Renal cortical epithelial cell (primary cell): Measurements from ENCODE around the gene APH1A. TPM values are rescaled to one million over a fixed set of nuclear protein-coding genes. Genes with fewer than 3 reads are reported as not detected.
"Not testable (repeated sequence)": the region's sequence is repeated elsewhere in the genome, so short reads cannot be mapped to it uniquely, and the experiment has no call there.

Experiments used
- DNase-seq: peaks from one replicate; pipeline ENCODE4 v3.0.0-alpha.2; 2011; ENCODE audit warnings: low read depth
- total RNA-seq: library from RNA; depleted of rRNA; stranded (reverse); fragments of >200 nt; gene quantifications from 2 replicates; pipeline ENCODE4 v1.2.3, GENCODE V29; 2014

The APH1A gene
- total RNA-seq, 1 donor from 2014 or later: 70.0 TPM

DNA sequence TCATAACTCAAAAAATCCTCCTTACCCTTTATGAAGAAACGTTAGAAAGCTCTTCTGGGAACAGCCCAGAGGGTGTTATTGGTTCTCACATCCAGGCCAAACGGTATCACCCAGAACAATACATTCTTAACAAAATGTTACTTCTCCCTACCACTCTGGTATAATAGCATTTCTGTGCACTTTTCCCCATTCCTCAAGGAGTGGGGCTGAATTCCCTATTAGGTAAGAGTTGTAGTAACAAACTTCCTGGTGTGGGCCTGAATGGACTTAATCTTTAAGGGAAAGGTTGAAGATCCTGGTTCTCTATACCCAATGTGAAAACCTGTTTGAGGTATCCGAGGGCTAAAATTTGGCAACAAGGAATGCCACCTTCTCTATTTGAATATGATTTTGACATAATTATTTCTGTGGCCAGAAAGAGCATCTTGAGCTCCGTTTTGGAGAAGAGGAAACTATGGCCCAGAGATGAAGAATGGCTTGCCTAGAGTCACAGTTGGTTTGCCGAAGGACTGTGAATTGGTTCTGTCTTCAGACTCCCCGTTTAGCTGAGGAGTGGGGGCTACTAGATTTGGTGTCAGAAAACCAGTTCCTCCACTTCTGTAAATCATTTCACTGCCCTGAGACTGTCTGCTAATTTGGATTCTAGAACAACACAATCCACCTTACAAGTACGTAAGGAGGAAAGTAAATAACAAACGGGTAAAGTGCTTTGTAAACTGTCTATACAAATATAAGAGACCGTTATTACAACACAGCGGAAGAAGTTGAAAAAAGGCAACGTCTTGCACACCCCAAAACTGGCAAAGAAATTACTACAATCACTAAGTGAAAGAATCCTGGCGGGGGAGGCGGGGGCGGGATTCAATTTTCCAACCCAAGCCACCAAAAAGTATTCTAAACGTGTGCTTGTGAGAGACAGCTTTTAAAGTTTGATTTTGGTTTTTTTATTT, 35.2 kb downstream of the APH1A start:
- DNase-seq: peak; percentile 42

DNA sequence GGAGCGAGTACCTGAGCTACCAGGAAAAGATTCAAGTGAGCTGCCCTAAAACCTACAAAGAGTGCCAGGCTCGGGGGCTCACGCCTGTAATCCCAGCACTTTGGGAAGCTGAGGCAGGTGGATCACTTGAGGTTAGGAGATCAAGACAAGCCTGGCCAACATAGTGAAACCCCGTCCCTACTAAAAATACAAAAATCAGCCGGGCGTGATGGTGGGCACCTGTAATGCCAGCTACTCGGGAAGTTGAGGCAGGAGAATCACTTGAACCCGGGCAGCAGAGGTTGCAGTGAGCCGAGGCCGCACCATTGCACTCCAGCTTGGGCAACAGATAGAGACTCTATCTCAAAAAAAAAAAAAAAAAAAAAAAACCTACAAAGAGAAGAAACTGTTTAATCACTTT, 35.9 kb downstream of the APH1A start:
- not testable (repeated sequence) for DNase-seq

DNA sequence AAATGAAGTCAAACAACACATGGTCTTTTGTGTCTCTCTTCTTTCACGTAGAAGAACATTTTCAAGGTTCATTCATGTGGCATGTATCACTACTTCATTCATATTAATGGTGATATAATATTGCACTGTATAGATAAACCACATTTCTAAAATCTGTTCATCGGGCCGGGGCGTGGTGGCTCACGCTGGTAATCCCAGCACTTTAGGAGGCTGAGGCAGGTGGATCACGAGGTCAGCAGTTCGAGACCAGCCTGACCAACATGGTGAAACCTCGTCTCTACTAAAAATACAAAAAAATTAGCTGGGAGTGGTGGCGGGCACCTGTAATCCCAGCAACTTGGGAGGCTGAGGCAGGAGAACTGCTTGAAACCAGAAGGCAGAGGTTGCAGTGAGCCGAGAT, 40.6 kb downstream of the APH1A start:
- DNase-seq: not testable (repeated sequence)

DNA sequence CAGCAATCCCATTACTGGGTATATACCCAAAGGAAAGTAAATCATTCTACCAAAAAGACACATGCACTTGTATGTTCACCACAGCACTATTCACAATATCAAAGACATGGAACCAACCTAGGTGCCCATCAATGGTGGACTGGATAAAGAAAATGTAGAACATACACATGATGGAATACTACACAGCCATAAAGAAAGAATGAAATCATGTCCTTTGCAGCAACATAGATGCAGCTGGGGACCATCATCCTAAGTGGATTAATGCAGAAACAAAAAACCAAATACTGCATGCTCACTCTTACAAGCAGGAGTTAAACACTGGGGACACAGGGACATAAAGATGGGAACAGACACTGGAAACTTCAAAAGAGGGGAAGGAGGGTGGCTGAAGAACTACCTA, 41.6 kb downstream of the APH1A start:
- DNase-seq: no peak

DNA sequence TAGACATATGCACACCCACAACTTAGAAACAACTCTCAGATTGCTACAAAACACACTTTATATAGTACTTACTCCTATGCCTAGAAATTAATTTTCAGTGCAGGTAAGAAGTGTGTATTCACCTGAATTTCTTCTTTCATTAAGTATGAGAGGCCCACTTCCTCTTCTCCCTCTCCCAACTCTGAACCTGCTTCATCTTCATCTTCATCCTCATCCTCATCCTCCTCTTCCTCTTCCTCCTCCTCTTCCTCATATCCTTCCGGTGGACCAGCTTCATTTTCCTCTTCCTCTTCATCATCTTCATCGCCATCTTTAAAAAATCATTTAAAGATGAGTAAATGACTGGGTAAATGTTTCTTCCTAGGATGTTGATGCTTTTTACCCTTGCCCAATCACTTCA, 42.3 kb downstream of the APH1A start:
- DNase-seq: no peak

DNA sequence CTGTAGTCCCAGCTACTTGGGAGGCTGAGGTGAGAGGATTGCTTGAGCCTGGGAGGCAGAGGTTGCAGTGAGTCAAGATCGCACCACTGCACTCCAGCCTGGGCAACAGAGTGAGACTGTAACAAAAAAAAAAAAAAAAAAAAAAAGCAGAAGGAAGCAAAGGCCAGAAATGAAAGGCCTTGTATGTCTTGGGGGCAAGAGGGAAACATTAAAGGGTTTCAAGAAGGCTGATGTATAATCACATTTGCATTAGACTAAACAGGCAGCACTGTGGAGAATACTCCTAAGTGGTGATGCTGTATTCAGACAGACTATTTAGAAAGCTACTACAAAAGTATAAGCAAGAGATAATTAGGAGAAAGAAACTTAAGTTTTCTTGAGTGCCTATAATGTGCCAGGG, 43.3 kb downstream of the APH1A start:
- DNase-seq: no peak

DNA sequence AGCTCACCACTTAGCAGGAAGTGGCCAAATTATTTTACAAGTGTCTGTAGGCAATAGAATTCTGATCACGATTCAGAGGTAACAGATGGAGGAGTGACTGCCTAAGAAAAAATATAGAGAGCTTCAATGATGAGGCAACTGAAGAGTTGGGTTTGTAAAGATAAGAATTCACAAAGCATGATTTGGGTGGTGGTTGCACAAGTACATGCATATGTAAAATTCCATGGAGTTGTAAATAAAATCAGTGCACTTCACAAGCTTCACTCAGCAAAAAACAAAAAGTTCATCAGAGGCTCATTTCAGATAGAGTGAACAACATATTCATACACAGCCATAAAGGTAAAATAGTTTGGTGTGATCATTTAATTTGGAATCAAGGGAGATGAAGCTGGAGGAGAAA, 43.8 kb downstream of the APH1A start:
- no peak for DNase-seq

DNA sequence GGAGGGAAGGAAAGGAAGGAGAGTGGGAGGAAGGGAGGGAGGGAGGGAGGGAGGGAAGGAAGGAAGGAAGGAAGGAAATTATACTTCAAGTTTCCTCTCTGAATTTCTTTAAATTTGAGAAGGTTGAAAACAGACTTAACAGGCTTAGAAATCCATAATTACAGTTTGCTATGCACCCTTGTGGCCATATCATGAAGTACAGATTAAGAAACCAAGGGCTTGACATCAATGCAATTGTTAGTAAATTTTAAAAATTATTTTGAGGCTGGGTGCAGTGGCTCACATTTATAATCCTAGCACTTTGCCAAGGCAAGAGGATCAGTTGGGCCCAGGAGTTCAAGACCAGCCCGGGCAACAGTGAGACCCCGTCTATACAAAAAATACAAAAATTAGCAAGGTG, 47.3 kb downstream of the APH1A start:
- DNase-seq: peak; percentile 9

DNA sequence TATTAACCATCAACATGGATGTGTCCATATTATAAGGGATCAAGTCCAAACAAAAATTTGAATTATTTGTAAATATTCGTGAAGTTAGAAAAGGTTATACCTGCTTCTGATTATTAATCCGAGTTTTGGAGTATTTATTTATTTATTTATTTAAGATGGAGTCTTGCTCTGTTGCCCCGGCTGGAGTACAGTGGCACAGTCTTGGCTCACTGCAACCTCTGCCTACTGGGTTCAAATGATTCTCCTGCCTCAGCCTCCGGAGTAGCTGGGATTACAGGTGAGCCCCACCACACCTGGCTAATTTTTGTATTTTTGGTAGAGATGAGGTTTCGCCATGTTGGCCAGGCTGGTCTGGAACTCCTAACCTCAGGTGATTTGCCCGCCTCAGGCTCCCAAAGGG, 53.0 kb downstream of the APH1A start:
- not testable (repeated sequence) for DNase-seq

Other genes with a start within 250 kb of the APH1A start
- 35.4 and 46.3 TPM in 2 replicates for gene VPS45, start 201.2 kb downstream of the APH1A start, total RNA-seq
- gene PLEKHO1, start 119.1 kb downstream of the APH1A start, total RNA-seq: 10.0 and 26.7 TPM in 2 replicates
- 23.6 and 28.3 TPM in 2 replicates for gene ANP32E, start 32.9 kb downstream of the APH1A start, total RNA-seq
- not detected in 2 replicates for gene CA14, start 11.2 kb downstream of the APH1A start, total RNA-seq
- gene C1orf54, start 3.8 kb upstream of the APH1A start, total RNA-seq: 1.9 and 2.1 TPM in 2 replicates
- gene CIART, start 13.5 kb upstream of the APH1A start, total RNA-seq: 2.4 and 3.6 TPM in 2 replicates
- 50.2 and 67.0 TPM in 2 replicates for gene MRPS21, start 24.8 kb upstream of the APH1A start, total RNA-seq
- gene PRPF3, start 52.5 kb upstream of the APH1A start, total RNA-seq: 21.7 and 34.3 TPM in 2 replicates
- 7.8 and 19.4 TPM in 2 replicates for gene RPRD2, start 95.1 kb upstream of the APH1A start, total RNA-seq
- gene TARS2, start 218.4 kb upstream of the APH1A start, total RNA-seq: 16.0 and 20.5 TPM in 2 replicates
- gene ECM1, start 239.1 kb upstream of the APH1A start, total RNA-seq: 0.35 and 0.60 TPM in 2 replicates
- not detected in 2 replicates for gene FALEC, start 246.7 kb upstream of the APH1A start, total RNA-seq